Parathyroid adenoma (tissue), 2 donors: ENCODE data around the gene STUM.

ENCODE experiments used
- H2AFZ ChIP-seq: fragments of 300-600 bp; sonication (generic); one replicate; pipeline ENCODE4 v1.7.0; 2017; ENCODE audit warnings: antibody characterized with exemption, mild to moderate bottlenecking
- H3K27ac ChIP-seq: fragments of 300-600 bp; sonication (generic); one replicate; pipeline ENCODE4 v1.7.0; 2017
- H3K27me3 ChIP-seq: fragments of 300-600 bp; sonication (generic); one replicate; pipeline ENCODE4 v1.7.0; 2017; ENCODE audit warnings: low read length; ENCODE audit not compliant: control insufficient read depth, insufficient read depth
- H3K36me3 ChIP-seq: fragments of 300-600 bp; sonication (generic); one replicate; pipeline ENCODE4 v1.7.0; 2017; ENCODE audit warnings: low read length; ENCODE audit not compliant: control insufficient read depth, insufficient read depth
- H3K4me1 ChIP-seq: fragments of 300-600 bp; sonication (generic); one replicate; pipeline ENCODE4 v1.7.0; 2017; ENCODE audit warnings: control low read depth
- H3K4me2 ChIP-seq: fragments of 300-600 bp; sonication (generic); one replicate; pipeline ENCODE4 v1.7.0; 2017; ENCODE audit warnings: low read length
- H3K4me3 ChIP-seq: fragments of 300-600 bp; sonication (generic); one replicate; pipeline ENCODE4 v1.7.0; 2017; ENCODE audit warnings: low read depth, low read length
- H3K79me2 ChIP-seq: fragments of 300-600 bp; sonication (generic); one replicate; pipeline ENCODE4 v1.7.0; 2017; ENCODE audit warnings: control low read depth
- H3K9ac ChIP-seq: fragments of 300-600 bp; sonication (generic); one replicate; pipeline ENCODE4 v1.7.0; 2017; ENCODE audit warnings: mild to moderate bottlenecking
- H3K9me3 ChIP-seq: fragments of 300-600 bp; sonication (generic); one replicate; pipeline ENCODE4 v1.7.0; 2017; ENCODE audit warnings: low read length; ENCODE audit not compliant: control insufficient read depth
- CTCF ChIP-seq: fragments of 300-600 bp; sonication (generic); IDR thresholded peaks from one replicate; pipeline ENCODE4 v1.7.0; 2017; ENCODE audit warnings: antibody characterized with exemption, mild to moderate bottlenecking
- donor health status: primary hyperparathyroidism.

The STUM gene

DNA sequence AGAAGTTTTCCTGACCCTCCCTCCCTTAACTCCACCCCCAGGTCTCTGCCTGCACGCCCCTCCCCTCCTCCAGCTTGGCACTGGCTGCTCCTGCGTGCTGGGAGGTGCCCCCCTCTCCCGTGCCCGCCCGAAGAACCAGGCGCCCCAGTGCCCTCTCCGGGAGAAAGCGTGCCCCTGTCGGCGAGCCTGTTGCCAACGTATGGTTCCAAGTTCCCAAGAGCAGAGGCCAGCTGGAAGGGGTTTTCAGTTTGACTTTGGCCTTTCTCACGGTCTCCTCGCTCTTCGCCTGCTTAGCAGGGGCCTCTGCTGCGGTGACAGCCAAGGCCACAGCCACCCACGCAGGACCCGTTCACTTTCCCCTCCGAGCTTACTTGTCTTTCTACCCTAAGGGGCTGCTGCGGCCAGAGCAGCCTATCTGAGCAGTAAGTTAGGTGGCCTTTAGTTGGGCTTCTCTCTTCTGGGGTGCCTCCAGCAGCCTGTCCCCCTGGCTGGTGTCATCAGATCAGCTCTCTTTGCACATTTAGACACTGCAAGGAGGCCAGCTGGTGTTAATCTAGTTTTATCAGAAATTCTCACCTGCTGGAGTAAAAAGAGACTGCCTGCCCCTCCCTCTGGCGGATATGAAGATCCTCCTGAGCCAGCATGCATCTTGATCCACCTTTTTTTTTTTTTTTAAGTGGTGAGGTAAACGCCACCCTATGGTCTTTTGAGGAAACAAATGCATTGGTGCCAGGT lies 1.5 kb downstream of the STUM start:
- TF ChIP-seq CTCF, result no peak
- Histone ChIP-seq H3K4me3 (peak overlapping the region; percentile 55), H3K4me1 (no peaks in the 10 kb centered on the region), H3K79me2 (no peaks in the 10 kb centered on the region), H3K36me3 (no peaks in the 10 kb centered on the region), H3K9ac (no peak overlapping the region), H3K27ac (no peak overlapping the region), H3K9me3 (no peaks in the 10 kb centered on the region), H2AFZ (peak overlapping the region; percentile 66), H3K27me3 (no peaks in the 10 kb centered on the region), H3K4me2 (peak overlapping the region; percentile 81)

- H3K79me2 ChIP-seq, result no peaks in the 10 kb centered on the region
- no peaks in the 10 kb centered on the region for H3K36me3 ChIP-seq
- H2AFZ ChIP-seq, result no peak overlapping the region
- H3K9me3 ChIP-seq, result no peaks in the 10 kb centered on the region
- H3K4me1 ChIP-seq, result no peaks in the 10 kb centered on the region
- no peak overlapping the region for H3K27ac ChIP-seq
- no peak overlapping the region for H3K9ac ChIP-seq
- TF ChIP-seq CTCF, result no peak
- H3K27me3 ChIP-seq, result no peaks in the 10 kb centered on the region
- H3K4me2 ChIP-seq, result peak overlapping the region; percentile 81
- no peak overlapping the region for H3K4me3 ChIP-seq
These were observed 2.1 kb downstream of the STUM start for GRCh38 chr1:226550672-226551041.

- Histone ChIP-seq H3K9me3 (no peaks in the 10 kb centered on the region), H3K4me2 (no peak overlapping the region), H3K4me3 (no peak overlapping the region), H3K4me1 (no peaks in the 10 kb centered on the region), H3K27ac (no peak overlapping the region), H3K9ac (no peak overlapping the region), H2AFZ (no peak overlapping the region), H3K79me2 (no peaks in the 10 kb centered on the region), H3K27me3 (no peaks in the 10 kb centered on the region), H3K36me3 (no peaks in the 10 kb centered on the region)
- no peak for TF ChIP-seq CTCF
These were observed 2.7 kb downstream of the STUM start for GRCh38 chr1:226551299-226551698.

GRCh38 chr1:226552061-226552460 lies 3.5 kb downstream of the STUM start:
- Histone ChIP-seq H3K79me2 (no peaks in the 10 kb centered on the region), H3K4me3 (no peak overlapping the region), H3K27me3 (no peaks in the 10 kb centered on the region), H3K36me3 (no peaks in the 10 kb centered on the region), H3K4me1 (no peaks in the 10 kb centered on the region), H3K27ac (no peak overlapping the region), H2AFZ (no peak overlapping the region), H3K9me3 (no peaks in the 10 kb centered on the region), H3K4me2 (no peak overlapping the region), H3K9ac (no peak overlapping the region)
- no peak for TF ChIP-seq CTCF
